Measurements from ENCODE around the gene CDC14B.

CDC14B gene

GRCh38 chr9:96510258-96510657 is 109.4 kb downstream of the CDC14B start:
- DNase-seq (ENCODE audit: low read depth in 1 of 2, low spot score in 1 of 2): no peak
- Histone ChIP-seq H3K27me3 (ENCODE audit: insufficient read depth, poor library complexity, severe bottlenecking) (no peaks in the 10 kb centered on the region), H3K4me3 (replicated peaks; ENCODE audit: insufficient read depth, low read length) (no peak overlapping the region), H3K27ac (replicated peaks) (no peak overlapping the region)
- no peak for TF ChIP-seq CTCF (IDR thresholded peaks at IDR 0.05; ENCODE audit: insufficient read depth, low read length)
- TF ChIP-seq SPI1 (IDR thresholded peaks at IDR 0.05; ENCODE audit: borderline replicate concordance, low read depth): no peak
- no peak for TF ChIP-seq GABPA (IDR thresholded peaks at IDR 0.05; ENCODE audit: low read depth)
- TF ChIP-seq REST (IDR thresholded peaks at IDR 0.05; ENCODE audit: insufficient replicate concordance, low read depth): no peak
- TF ChIP-seq POLR2AphosphoS5 (IDR thresholded peaks at IDR 0.05; ENCODE audit: low read depth): no peak

DNA sequence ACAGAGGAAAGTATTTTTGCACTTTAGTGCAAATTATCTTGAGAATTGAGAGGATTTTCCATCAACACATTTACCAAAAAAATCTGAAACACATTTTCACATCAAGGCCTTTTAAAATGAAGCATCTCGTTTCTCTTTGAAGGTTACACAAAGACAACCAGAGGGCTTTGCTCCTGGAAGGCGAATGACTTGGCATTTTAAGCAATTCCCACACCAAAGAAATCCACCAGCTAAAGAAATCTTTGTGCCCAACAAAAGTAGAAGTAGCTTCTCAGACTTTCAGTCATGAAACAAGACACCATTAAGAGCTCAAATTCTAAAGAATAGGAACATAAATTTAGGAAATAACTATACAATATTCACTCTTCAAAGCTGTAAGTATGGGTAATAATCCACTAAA is 109.8 kb downstream of the CDC14B start:
- Histone ChIP-seq H3K4me3 (replicated peaks; ENCODE audit: insufficient read depth, low read length) (no peak overlapping the region), H3K27ac (replicated peaks) (no peak overlapping the region), H3K27me3 (ENCODE audit: insufficient read depth, poor library complexity, severe bottlenecking) (no peaks in the 10 kb centered on the region)
- no peak for DNase-seq (ENCODE audit: low read depth in 1 of 2, low spot score in 1 of 2)
- TF ChIP-seq GABPA (IDR thresholded peaks at IDR 0.05; ENCODE audit: low read depth) (no peak), POLR2AphosphoS5 (IDR thresholded peaks at IDR 0.05; ENCODE audit: low read depth) (no peak), REST (IDR thresholded peaks at IDR 0.05; ENCODE audit: insufficient replicate concordance, low read depth) (no peak), SPI1 (IDR thresholded peaks at IDR 0.05; ENCODE audit: borderline replicate concordance, low read depth) (no peak), CTCF (IDR thresholded peaks at IDR 0.05; ENCODE audit: insufficient read depth, low read length) (no peak)

- DNase-seq (ENCODE audit: low read depth in 1 of 2, low spot score in 1 of 2): no peak
- Histone ChIP-seq H3K27ac (replicated peaks) (no peak overlapping the region), H3K4me3 (replicated peaks; ENCODE audit: insufficient read depth, low read length) (no peak overlapping the region), H3K27me3 (ENCODE audit: insufficient read depth, poor library complexity, severe bottlenecking) (no peaks in the 10 kb centered on the region)
- TF ChIP-seq SPI1 (IDR thresholded peaks at IDR 0.05; ENCODE audit: borderline replicate concordance, low read depth) (no peak), POLR2AphosphoS5 (IDR thresholded peaks at IDR 0.05; ENCODE audit: low read depth) (no peak), GABPA (IDR thresholded peaks at IDR 0.05; ENCODE audit: low read depth) (no peak), REST (IDR thresholded peaks at IDR 0.05; ENCODE audit: insufficient replicate concordance, low read depth) (no peak), CTCF (IDR thresholded peaks at IDR 0.05; ENCODE audit: insufficient read depth, low read length) (no peak)
These were observed 110.6 kb downstream of the CDC14B start for GRCh38 chr9:96509026-96509425.

Measured in HL-60 (cell line).